ENCODE data around the gene SCAI.
"Not testable (repeated sequence)": the region's sequence is repeated elsewhere in the genome, so short reads cannot be mapped to it uniquely, and the experiment has no call there.

The SCAI gene

DNA sequence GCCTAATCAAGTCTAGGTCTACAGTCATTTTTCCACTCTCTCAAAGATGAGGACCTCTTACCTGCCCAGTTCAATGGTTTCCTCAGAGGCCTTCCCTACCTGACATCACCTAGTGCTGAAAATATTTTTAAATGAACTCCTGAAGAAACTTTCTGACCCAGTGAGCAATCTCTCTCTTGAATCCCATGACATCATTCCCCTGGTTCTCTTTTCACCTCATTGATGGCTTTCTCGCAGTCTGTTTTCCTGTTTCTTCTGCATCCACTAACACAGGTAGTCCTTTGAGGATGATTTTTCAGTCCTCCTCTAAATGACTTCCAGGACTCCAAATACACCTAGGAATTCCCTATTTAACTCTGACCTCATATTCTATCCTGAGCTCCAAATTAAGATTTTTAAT lies 40.3 kb downstream of the SCAI start:
- DNase-seq, result no peak

DNA sequence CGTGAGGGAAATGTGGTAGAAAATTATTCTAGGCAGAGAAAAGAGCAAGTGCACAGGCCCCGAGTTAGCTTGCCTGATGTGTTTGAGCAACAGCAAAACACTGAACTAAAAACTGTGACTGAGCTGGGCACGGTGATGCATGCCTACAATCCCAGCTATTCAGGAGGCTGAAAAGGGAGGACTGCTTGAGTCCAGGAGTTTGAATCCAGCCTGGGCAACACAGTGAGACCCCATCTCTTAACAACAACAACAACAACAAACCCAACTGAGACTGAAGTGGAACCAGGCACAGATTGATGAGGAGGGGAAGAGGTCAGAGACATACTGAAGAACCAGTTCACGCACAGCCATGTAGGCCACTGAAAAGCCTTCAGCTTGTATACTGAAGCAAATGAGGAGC lies 42.5 kb downstream of the SCAI start:
- DNase-seq, result no peak

DNA sequence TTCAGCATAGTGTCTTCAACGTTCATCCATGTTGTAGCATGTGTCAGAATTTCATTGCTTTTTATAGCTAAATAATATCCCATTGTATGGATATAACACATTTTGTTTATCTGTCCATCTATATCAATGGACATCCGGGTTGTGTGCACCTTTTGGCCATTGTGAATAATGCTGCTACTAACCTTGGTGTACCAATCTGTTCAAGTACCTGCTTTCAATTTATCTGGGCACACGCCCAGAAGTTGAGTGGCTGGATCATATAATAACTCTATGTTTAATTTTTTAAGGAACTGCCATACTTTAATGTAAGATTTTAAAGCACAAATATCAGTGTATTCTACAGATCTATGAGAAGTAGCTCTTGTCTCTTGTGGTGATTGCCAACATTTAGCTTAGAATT lies 43.5 kb downstream of the SCAI start:
- DNase-seq, result no peak

DNA sequence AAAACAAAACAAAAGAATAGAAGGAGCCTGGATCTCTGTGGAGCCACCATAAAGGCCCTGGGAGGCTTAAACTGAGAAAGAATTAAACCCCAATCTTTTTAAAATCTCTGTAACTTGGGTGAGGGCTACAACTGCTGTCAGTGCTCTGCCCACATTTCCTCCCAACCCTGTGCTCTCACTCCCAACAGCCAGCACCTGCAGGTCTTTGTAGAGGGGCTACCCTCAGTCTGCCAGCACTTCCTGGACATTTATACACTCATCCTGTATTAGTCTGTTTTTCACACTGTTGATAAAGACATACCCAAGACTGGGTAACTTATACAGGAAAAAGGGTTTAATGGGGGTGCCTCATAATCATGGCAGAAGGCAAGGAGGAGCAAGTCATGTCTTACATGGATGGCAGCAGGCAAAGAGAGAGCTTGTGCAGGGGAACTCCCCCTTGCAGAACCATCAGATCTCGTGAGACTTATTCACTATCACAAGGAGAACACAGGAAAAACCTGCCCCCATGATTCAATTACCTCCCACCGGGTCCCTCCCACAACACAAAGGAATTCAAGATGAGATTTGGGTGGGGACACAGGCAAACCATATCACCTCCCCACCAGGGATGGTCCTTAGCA lies 47.4 kb downstream of the SCAI start:
- no peak for DNase-seq

DNA sequence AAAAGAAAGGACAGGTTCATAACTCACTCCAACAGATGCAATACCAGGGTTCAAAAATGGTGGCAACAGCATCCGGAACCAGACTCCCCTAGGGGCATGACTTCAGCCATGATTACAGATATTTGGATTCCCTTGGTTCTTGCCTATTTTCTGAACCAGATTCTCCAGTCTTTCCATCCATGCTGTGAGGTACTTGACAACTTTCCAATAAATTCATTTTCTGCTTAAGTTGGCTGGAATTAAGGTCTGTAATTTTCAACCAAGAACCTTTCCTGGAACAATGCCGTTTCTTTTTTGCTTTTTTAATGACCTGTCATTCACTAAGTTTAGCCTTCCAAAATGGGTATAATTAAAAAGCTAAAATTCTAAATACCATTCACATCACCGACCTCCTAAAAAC lies 52.2 kb downstream of the SCAI start:
- DNase-seq, result no peak

DNA sequence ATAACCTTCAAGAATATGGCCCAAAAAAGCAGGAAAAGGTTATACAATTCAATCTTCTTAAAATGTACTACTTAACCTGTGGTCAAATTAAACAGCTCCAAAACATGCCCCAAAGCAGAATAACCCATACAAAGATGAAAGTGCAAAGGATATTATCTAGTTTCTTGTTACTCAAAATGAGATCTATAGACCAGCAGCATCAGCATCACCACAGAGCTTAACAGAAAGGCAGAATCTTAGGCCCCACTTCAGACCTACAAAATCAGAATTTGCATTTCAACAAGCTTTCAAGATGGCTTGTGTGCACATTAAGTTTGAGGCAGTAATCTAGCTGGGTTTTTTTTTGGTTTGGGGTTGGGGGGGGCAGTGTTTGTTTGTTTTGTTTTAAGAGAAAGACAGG lies 54.0 kb downstream of the SCAI start:
- no peak for DNase-seq

DNA sequence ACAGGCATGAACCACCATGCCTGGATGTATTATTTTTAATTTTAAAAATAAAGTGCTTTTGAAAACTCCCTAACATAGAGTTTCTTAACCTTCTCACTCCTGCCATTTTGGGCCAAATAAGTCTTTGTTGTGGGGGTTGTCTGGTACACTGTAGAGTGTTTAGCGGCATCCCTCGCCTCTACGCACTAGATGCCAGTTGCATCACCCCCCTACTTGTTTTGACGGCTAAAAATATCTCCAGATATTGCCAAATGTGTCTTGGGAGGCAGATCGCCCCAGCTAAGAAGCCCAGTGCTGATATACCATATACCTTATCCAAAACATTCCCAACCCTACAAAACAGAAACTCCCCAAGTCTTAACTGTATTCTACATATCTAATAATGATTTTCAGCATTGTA lies 54.6 kb downstream of the SCAI start:
- DNase-seq, result no peak

DNA sequence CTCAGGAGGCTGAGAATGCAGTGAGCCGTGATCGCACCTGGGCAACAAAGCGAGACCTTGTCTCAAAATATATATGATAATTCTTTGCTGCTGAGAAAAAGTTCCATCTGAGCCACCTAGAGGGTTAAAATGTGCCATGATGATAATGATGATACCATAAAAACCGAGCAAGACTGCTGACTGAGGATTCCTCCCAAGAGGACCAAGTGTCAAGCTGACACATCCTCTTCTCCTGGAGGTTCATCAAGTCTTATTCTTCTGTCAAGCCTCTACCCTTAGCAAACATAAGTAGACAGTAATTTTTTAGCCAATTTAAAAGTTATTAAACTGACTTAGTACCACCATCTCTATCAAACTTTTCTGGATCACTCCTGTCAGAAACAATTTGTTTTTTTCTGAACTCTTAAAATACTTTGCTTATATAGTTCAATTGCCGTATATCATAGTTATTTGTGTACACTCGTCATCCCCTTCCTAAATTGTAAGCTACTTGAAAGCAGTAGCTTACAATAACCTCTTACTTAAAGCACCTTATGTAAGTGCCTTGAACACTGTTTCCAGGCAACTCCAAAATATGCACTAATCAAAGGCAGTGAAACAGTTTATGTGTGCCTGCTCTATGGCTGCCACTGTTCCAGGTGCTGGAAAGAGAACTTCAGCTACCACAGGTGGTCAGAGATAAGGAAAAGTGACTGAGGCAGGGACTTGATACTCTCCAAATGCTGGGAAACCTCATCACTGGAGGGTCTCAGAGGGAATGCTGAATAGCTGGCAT lies 57.4 kb downstream of the SCAI start:
- no peak for DNase-seq

DNA sequence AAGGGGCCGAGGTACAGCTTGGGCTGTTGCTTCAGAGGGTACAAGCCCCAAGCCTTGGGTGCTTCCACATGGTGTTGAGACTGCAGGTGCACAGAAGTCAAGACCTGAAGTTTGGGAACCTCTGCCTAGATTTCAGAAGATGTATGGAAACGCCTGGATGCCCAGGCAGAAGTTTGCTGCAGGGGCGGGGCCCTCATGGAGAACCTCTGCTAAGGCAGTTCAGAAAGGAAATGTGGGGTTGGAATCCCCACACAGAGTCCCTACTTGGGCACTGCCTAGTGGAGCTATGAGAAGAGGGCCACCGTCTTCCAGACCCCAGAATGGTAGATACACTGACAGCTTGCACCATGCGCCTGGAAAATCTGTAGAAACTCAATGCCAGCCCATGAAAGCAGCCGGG lies 61.1 kb downstream of the SCAI start:
- DNase-seq, result not testable (repeated sequence)

DNA sequence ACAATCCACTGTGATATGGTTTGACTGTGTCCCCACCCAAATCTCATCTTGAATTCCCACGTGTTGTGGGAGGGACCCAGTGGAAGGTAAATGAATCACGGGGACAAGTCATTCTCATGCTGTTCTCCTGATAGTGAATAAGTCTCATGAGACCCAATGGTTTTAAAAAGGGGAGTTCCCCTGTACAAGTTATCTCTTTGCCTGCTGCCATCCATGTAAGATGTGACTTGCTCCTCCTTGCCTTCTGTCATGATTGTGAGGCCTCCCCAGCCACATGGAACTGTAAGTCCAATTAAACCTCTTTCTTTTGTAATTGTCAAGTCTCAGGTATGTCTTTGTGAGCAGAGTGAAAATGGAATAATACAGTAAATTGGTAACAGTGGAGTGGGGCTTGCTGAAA lies 62.5 kb downstream of the SCAI start:
- DNase-seq, result not testable (repeated sequence)

DNA sequence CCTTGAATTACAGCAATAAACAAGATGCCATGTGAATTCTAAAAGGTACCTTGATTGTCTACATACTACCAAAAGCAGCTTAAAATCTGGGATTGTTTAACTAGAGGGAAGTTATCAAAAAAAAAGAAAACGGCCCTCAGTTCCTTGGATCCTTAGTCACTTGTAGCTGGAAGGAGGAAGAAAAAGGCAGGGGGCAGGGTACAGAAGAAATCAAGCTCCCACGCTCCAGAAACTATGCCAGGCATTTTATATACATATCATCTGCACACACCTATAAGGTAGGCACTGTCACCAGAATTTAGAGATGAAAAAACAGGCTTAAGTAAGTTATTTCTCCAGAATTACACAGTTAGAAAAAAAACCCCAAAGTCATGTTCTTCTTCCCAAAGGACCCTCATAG lies 63.4 kb downstream of the SCAI start:
- DNase-seq, result no peak

DNA sequence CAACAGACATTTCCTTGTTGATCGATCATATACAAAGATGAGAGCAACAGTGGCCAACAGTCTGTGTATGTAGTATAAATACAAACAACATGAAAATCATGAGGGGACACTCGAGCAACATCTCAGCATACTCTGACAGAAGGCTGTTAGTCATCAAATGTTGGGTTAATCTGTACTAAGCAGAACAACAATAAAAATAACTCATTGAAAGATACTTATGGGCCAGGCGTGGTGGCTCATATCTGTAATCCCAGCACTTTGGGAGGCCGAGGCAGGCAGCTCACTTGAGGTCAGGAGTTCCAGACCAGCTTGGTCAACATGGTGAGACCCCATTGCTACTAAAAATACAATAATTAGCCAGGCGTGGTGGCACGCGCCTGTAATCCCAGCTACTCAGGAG lies 67.3 kb downstream of the SCAI start:
- no peak for DNase-seq

DNA sequence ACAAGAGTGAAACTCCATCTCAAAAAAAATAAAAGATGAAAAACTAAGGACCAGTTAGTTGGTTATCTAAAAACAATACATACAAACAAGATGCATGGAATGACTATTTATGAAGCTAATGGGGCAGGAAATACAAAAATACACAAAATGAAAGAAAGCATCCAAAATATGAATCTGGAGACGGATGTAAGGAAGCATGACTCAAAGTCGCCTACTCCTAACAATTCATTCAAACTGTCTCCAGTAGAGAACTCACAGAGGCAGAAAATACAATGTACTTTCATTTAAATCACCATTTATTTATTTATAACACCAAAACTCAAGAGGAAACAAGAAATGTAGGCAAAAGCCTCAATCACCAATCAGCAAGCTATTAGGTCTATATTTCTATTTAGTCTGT lies 68.4 kb downstream of the SCAI start:
- no peak for DNase-seq

DNA sequence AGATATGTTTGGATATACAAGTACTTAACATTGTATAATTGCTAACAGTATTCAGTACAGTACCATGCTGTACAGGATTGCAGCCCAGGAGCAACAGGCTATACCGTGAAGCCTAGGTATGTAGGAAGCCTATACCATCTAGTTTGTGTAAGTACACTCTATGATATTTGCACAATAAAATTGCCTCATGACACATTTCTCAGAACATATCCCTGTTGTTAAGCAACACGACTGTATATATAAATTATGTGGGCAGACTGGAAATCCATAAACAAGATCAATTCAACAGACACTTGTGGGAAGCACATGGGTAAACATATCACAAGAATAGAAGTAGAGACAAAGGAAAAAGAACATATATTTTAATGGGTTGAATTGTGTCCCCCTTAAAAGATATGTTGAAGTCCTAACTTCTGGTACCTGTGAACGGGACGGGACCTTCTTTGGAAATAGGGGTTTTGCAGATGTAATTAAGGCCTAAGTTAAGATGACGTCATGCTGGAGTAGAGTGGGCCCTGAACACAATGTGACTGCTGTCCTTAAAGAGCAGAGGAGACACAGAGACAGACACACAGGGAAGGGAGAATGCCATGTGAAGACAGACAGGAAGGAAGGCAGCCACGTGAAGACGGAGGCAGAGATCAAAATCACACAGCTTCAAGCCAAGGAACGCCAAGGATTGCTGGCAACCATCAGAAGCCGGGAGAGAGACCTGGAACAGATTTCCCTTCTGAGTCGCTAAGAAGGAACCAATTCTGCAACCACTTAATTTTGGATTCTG lies 76.3 kb downstream of the SCAI start:
- no peak for DNase-seq

DNA sequence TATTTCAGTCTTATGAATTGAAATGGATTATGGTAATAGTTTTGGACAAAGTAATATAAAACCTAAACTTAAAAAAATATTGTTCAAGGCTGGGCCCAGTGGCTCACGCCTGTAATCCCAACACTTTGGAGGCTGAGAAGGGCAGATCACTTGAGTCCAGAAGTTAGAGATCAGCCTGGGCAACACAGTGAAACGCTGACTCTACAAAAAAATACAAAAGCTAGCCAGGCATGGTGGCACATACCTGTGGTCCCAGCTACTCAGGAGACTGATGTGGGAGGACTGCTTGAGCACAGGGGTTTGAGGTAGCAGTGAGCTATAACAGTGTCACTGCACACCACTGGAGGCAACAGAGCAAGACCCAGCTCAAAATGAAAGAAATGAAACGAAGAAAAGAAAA lies 81.9 kb downstream of the SCAI start:
- DNase-seq, result no peak

DNA sequence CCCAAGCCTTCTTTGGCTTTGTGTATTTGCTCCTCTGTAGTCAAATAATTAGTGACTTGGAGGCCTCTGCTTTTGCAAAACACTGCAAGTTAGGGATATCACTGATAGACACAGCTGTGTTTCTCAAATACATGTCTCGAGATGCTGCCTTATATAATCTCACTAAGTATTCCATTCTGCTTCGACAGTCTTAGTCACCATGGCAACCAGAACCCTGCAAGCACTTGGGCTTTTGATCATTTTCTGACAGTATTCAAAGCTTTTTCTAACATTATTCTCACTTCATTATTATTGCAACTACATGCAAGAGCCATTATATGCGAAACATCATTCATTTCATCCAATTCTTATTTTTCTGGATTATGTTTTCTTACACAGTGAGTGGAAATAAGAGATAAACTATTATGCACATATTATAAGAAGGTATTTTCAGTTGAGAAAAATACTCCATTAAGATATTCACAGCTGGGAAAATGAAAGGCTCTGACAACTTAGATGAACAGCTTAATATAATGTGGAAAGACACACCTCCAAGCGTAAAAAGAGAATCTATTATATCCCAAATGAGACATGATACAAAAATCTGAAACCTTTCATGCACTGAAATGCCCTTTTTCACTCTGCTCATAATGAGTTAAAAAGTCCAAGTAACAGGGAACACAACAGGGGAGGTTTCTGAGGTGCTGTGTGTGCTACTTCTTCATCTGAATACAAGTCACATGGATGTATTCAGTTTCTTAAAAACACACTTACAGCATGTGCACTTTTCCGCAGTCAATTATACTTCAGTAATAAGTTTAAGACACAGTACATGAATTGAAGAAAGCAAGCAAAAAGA lies 93.9 kb downstream of the SCAI start:
- no peak for DNase-seq

DNA sequence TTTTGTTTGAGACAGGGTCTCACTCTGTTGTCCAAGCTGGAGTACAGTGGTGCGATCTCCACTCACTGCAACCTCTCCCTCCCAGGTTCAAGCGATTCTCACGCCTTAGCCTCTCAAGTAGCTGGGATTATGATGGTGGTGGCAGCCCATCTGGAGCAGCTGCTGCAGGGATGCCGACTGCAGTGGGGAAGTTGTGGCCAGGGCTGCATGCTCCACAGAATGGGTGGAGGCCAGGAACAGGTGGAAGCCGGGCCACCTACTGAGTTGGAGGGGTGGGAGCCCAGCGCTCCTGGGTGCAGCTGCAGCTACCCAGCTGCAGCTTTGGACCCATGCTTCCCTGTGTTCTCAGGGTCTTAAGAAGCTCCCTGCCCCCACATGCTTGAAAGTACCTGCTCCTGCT lies 99.7 kb downstream of the SCAI start:
- no peak for DNase-seq

DNA sequence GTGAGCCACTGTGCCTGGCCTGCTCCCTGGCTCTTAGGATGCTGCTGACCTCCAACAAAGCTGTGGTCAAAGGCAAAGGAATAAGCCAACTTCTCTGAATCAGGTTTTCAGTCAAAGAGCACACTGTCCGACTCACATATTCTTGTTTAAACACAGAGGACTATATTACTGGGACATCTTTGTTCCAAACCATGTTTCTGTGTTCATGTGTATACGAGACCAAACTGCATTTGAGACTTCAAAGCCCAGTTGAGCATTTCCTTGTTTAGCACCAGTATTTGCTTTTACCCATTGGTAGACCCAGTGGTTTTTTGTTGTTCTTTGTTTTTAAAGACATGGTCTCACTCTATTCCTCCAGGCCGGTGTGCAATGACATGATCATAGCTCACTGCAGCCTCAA lies 100.2 kb downstream of the SCAI start:
- DNase-seq, result no peak

DNA sequence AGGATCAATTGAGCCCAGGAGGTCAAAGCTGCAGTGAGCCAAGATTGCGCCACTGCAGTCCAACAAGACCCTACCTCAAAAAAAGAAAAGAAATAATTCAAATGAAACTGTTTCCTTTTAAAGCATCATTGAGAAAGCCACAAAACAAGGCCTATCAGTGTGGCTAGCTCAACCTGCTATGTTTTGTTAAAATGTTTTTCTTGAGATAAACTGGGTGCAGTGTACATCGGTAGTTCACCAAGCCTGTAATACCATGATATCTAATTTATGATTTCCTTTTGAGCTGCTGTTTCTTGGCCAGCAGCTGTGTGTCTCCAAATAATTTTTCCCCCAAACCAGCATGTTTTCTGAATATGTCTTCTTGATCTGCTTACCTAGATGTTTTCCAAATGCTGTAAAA lies 105.2 kb downstream of the SCAI start:
- DNase-seq, result no peak

DNA sequence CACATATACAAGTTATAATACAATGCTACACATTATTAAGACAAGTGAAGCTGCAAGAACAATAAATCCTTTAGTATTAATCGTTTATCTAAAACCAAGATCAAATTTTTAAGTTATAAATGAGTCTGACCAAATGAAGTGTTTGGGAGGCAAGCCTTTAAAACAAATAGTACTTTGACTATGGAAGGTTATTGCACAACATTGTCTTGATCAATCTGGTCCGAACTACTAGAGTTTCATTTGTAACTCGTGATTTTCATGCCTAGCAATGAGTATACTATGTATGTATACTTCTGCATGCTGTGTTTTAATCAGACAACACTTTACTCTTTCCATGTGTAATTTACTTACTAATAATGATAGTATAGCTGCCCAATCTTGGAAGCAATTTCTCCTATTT lies 115.3 kb downstream of the SCAI start:
- no peak for DNase-seq

DNA sequence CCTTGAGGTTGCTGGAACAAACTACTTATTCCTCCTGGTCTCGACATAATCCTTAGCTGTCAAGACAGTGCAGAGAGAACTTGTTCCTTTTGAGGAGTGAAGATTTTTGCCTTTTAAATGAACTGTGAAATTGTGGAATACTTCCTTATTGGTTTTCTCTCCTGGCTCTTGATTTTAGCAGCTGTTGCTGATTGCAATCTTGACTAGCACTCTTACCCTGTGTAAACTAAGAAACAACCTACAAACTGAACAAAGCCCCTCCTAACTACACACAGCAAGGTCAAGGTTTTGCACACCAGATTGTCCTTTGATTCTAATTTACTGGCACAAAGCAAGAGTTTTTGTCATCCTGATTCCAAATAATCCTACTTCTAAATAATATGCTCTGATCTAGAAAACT lies 118.4 kb downstream of the SCAI start:
- no peak for DNase-seq

DNA sequence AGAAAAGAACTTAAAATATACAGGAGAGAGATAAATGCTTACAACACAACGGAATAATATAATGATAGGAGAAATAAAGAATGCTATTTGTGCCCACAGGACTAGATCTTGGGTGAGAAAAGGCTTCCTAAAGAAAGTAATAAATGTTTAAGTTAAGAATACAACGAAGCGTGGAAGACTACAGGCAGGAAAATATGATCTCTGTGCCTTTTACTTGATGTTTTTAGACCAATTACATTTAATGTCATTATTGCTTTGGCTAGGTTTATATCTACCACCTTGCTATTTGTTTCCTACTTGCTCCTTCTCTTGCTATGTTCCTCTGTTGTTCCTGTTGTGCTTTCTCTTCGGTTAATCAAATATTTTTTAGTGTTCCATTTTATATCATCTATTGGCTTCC lies 122.3 kb downstream of the SCAI start:
- DNase-seq, result no peak

DNA sequence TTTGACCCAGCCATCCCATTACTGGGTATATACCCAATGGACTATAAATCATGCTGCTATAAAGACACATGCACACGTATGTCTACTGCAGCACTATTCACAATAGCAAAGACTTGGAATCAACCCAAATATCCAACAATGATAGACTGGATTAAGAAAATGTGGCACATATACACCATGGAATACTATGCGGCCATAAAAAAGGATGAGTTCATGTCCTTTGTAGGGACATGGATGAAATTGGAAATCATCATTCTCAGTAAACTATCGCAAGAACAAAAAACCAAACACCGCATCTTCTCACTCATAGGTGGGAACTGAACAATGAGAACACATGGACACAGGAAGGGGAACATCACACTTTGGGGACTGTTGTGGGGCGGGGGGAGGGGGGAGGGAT lies 127.7 kb downstream of the SCAI start:
- not testable (repeated sequence) for DNase-seq
